ENCODE data around the gene DDX27. TPM values are rescaled to one million over a fixed set of nuclear protein-coding genes. Genes with fewer than 3 reads are reported as not detected.
A peak's percentile ranks its signal among the peaks of the same experiment; 100 is the strongest.

The DDX27 gene
- polyA plus RNA-seq, 1 of the 3 experiments (the other 2 are of a cell fraction) = 51.9 TPM

DNA sequence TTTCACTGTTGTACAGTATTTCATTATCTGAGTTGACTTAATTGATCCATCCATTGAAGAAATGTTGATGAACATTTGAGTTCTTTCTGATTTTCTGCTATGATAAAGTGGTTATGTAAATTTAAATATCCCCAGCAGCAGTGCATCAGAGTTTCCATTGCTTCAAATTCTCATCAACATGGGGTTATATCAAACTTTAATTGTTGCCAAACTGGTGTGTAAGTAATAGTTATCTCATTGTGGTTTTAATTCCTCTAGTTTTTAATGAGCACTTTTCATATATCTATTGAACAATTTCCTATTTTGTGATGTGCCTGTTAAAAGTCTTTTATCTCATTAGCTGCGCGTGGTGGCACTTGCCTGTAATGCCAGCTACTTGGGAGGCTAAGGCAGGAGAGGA is 40.6 kb downstream of the DDX27 start:
- ChIA-PET CTCF (no interaction called here), POLR2A (no interaction called here)
- Histone ChIP-seq H3K79me2 (ENCODE audit: insufficient read depth) (peaks cover 39% of the 10 kb centered on the region), H4K20me1 (ENCODE audit: insufficient read depth) (peaks cover 21% of the 10 kb centered on the region), H3K9me3 (no peaks in the 10 kb centered on the region), H3K9ac (no peak overlapping the region), H3K9me2 (no peaks in the 10 kb centered on the region), H2AFZ (ENCODE audit: low read depth) (no peak overlapping the region), H3K4me3 (ENCODE audit: low read depth in 2 of 2, low read length in 1 of 2) (no peak overlapping the region), H3F3A (replicated peaks; ENCODE audit: insufficient read depth) (peaks cover 10% of the 10 kb centered on the region), H3K36me3 (replicated peaks in 1 of 2; ENCODE audit: control insufficient read depth in 1 of 2, insufficient read depth in 2 of 2, low read length in 1 of 2) (peaks cover 62 to 77% of the 10 kb centered on the region in 2 experiments), H3K4me1 (ENCODE audit: control insufficient read depth in 1 of 2, insufficient read depth in 2 of 2, low read depth in 1 of 2, low read length in 1 of 2) (no peaks in the 10 kb centered on the region), H3K27ac (ENCODE audit: low read depth in 2 of 2, low read length in 1 of 2) (peak overlapping the region in 1 of 2 experiments; percentile 15; a peak in 1 of 4 replicates), H3K27me3 (ENCODE audit: insufficient read depth) (no peaks in the 10 kb centered on the region), H3K4me2 (no peak overlapping the region)
- TF ChIP-seq YY1 (IDR thresholded peaks at IDR 0.05; ENCODE audit: low read depth) = no peak
- TF ChIP-seq TCF12 (IDR thresholded peaks at IDR 0.05) = no peak
- no peak for TF ChIP-seq NRF1 (IDR thresholded peaks at IDR 0.05; ENCODE audit: low read depth, low read length)
- no peak for TF ChIP-seq RCOR1 (IDR thresholded peaks at IDR 0.05; ENCODE audit: low read length)
- no peak for TF ChIP-seq GABPA (IDR thresholded peaks at IDR 0.05; ENCODE audit: low read depth)
- no peak for TF ChIP-seq EZH2phosphoT487 (IDR thresholded peaks at IDR 0.05; ENCODE audit: borderline replicate concordance, low read depth)
- no peak for TF ChIP-seq FOXJ3 (CRISPR knock-in tag; IDR thresholded peaks at IDR 0.05)
- TF ChIP-seq, protein P1, sequence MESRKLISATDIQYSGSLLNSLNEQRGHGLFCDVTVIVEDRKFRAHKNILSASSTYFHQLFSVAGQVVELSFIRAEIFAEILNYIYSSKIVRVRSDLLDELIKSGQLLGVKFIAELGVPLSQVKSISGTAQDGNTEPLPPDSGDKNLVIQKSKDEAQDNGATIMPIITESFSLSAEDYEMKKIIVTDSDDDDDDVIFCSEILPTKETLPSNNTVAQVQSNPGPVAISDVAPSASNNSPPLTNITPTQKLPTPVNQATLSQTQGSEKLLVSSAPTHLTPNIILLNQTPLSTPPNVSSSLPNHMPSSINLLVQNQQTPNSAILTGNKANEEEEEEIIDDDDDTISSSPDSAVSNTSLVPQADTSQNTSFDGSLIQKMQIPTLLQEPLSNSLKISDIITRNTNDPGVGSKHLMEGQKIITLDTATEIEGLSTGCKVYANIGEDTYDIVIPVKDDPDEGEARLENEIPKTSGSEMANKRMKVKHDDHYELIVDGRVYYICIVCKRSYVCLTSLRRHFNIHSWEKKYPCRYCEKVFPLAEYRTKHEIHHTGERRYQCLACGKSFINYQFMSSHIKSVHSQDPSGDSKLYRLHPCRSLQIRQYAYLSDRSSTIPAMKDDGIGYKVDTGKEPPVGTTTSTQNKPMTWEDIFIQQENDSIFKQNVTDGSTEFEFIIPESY (IDR thresholded peaks at IDR 0.05; ENCODE audit: borderline replicate concordance, low read depth) = no peak
- TF ChIP-seq, protein P2, sequence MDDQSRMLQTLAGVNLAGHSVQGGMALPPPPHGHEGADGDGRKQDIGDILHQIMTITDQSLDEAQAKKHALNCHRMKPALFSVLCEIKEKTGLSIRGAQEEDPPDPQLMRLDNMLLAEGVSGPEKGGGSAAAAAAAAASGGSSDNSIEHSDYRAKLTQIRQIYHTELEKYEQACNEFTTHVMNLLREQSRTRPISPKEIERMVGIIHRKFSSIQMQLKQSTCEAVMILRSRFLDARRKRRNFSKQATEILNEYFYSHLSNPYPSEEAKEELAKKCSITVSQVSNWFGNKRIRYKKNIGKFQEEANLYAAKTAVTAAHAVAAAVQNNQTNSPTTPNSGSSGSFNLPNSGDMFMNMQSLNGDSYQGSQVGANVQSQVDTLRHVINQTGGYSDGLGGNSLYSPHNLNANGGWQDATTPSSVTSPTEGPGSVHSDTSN (IDR thresholded peaks at IDR 0.05) = no peak
- no peak for TF ChIP-seq TEAD4 (IDR thresholded peaks at IDR 0.05; ENCODE audit: borderline replicate concordance, insufficient read depth)
- TF ChIP-seq GATA2 (CRISPR knock-in tag; IDR thresholded peaks at IDR 0.05) = no peak
- TF ChIP-seq JUND (IDR thresholded peaks at IDR 0.05) = no peak
- no peak for DNase-seq
- 98% methylated on average over 2 of the region's 2 CpGs for WGBS (ENCODE audit: low lambda C conversion rate)

DNA sequence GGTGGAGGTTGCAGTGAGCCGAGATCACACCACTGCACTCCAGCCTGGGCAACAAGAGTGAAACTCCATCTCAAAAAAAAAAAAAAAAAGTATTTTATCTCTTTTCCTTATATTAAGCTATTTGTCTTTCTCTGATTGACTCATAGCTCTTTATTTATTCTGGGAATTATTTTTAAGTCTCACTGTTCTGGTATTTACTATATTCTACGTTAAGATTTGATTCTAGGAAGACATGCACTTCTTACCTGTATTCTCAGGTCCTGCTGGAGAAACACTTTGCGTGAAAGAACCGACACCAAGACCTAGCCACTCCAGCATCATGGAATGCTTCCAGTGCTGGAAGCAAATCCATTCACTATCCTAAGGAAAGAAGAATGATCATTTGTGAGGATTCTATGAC is 41.0 kb downstream of the DDX27 start:
- WGBS (ENCODE audit: low lambda C conversion rate) = 89% methylated on average over 4 of the region's 4 CpGs
- H3K79me2 ChIP-seq (ENCODE audit: insufficient read depth) = peaks cover 44% of the 10 kb centered on the region
- POLR2A ChIA-PET = no interaction called here
- no peak for DNase-seq
- peaks cover 25% of the 10 kb centered on the region for H4K20me1 ChIP-seq (ENCODE audit: insufficient read depth)
- CTCF ChIA-PET = no interaction called here
- H3K27me3 ChIP-seq (ENCODE audit: insufficient read depth) = no peaks in the 10 kb centered on the region
- peaks cover 65 to 77% of the 10 kb centered on the region in 2 experiments for H3K36me3 ChIP-seq (replicated peaks in 1 of 2; ENCODE audit: control insufficient read depth in 1 of 2, insufficient read depth in 2 of 2, low read length in 1 of 2)
- no peak overlapping the region for H2AFZ ChIP-seq (ENCODE audit: low read depth)
- peaks cover 10% of the 10 kb centered on the region for H3F3A ChIP-seq (replicated peaks; ENCODE audit: insufficient read depth)
- H3K4me1 ChIP-seq (ENCODE audit: control insufficient read depth in 1 of 2, insufficient read depth in 2 of 2, low read depth in 1 of 2, low read length in 1 of 2) = no peaks in the 10 kb centered on the region
- no peak overlapping the region for H3K9ac ChIP-seq
- H3K9me3 ChIP-seq = no peaks in the 10 kb centered on the region
- H3K9me2 ChIP-seq = no peaks in the 10 kb centered on the region
- H3K27ac ChIP-seq (ENCODE audit: low read depth in 2 of 2, low read length in 1 of 2) = peak overlapping the region in 1 of 2 experiments; percentile 49; a peak in 2 of 4 replicates
- H3K4me3 ChIP-seq (ENCODE audit: low read depth in 2 of 2, low read length in 1 of 2) = no peak overlapping the region
- H3K4me2 ChIP-seq = no peak overlapping the region
- TF ChIP-seq RCOR1 (IDR thresholded peaks at IDR 0.05; ENCODE audit: low read length) = no peak
- TF ChIP-seq FOXJ3 (CRISPR knock-in tag; IDR thresholded peaks at IDR 0.05) = no peak
- TF ChIP-seq, protein P3, sequence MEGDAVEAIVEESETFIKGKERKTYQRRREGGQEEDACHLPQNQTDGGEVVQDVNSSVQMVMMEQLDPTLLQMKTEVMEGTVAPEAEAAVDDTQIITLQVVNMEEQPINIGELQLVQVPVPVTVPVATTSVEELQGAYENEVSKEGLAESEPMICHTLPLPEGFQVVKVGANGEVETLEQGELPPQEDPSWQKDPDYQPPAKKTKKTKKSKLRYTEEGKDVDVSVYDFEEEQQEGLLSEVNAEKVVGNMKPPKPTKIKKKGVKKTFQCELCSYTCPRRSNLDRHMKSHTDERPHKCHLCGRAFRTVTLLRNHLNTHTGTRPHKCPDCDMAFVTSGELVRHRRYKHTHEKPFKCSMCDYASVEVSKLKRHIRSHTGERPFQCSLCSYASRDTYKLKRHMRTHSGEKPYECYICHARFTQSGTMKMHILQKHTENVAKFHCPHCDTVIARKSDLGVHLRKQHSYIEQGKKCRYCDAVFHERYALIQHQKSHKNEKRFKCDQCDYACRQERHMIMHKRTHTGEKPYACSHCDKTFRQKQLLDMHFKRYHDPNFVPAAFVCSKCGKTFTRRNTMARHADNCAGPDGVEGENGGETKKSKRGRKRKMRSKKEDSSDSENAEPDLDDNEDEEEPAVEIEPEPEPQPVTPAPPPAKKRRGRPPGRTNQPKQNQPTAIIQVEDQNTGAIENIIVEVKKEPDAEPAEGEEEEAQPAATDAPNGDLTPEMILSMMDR (IDR thresholded peaks at IDR 0.05) = no peak
- no peak for TF ChIP-seq EZH2phosphoT487 (IDR thresholded peaks at IDR 0.05; ENCODE audit: borderline replicate concordance, low read depth)
- no peak for TF ChIP-seq NFIC (IDR thresholded peaks at IDR 0.05; ENCODE audit: borderline replicate concordance)
- no peak for TF ChIP-seq POLR2AphosphoS5 (IDR thresholded peaks at IDR 0.05; ENCODE audit: low read depth, low read length)
- TF ChIP-seq SIN3A (IDR thresholded peaks at IDR 0.05; ENCODE audit: borderline replicate concordance, low read depth, low read length) = no peak
- TF ChIP-seq, protein P4, sequence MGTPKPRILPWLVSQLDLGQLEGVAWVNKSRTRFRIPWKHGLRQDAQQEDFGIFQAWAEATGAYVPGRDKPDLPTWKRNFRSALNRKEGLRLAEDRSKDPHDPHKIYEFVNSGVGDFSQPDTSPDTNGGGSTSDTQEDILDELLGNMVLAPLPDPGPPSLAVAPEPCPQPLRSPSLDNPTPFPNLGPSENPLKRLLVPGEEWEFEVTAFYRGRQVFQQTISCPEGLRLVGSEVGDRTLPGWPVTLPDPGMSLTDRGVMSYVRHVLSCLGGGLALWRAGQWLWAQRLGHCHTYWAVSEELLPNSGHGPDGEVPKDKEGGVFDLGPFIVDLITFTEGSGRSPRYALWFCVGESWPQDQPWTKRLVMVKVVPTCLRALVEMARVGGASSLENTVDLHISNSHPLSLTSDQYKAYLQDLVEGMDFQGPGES (IDR thresholded peaks at IDR 0.05; ENCODE audit: low read depth, low read length) = no peak
- TF ChIP-seq ELF1 (IDR thresholded peaks at IDR 0.05) = no peak
- no peak for TF ChIP-seq TEAD4 (IDR thresholded peaks at IDR 0.05; ENCODE audit: borderline replicate concordance, insufficient read depth)
- TF ChIP-seq TCF12 (IDR thresholded peaks at IDR 0.05) = no peak
- no peak for TF ChIP-seq JUND (IDR thresholded peaks at IDR 0.05)
- TF ChIP-seq YY1 (IDR thresholded peaks at IDR 0.05; ENCODE audit: low read depth) = no peak
- no peak for TF ChIP-seq FOSL2 (IDR thresholded peaks at IDR 0.05; ENCODE audit: borderline replicate concordance, low read depth)
- TF ChIP-seq, protein P5, sequence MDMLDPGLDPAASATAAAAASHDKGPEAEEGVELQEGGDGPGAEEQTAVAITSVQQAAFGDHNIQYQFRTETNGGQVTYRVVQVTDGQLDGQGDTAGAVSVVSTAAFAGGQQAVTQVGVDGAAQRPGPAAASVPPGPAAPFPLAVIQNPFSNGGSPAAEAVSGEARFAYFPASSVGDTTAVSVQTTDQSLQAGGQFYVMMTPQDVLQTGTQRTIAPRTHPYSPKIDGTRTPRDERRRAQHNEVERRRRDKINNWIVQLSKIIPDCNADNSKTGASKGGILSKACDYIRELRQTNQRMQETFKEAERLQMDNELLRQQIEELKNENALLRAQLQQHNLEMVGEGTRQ (IDR thresholded peaks at IDR 0.05; ENCODE audit: borderline replicate concordance, low read depth, low read length) = no peak
